ENCODE data around the gene MED7.

DNA sequence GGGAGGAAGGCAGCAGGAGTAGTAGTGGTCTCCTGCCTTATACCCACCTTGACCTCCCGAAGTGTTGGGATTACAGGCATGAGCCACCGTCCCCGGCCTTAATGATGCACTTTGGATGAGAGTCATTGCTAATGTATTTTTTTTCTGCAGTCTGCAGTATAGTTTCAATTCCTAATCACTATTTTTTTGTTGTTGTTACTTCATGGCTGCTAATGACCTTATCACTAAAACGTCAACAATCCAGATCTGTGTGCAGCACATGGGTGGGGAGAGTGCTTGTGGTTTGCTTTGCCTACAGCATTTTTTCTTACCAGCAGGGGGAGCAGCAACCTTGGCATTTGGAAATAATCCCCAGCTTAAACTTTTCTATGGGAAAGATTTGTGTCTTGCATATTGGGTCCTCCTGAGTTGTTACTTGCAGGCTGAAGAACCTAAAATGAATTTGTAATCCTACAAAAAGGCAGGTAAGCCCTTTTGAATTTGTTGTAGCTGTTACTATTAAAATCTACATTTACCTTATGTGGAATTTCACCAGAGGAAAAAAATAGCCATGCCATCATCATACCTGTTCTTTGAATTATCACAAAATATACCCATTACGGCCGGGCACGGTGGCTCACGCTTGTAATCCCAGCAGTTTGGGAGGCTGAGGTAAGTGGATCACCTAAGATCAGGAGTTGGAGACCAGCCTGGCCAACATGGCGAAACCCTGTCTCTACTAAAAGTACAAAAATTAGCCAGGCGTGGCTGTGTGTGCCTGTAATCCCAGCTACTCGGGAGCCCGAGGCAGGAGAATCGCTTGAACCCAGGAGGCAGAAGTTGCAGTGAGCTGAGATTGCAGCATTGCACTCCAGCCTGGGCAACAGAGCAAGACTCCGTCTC is 6.3 kb upstream of the MED7 start:
- TF ChIP-seq, protein P1, sequence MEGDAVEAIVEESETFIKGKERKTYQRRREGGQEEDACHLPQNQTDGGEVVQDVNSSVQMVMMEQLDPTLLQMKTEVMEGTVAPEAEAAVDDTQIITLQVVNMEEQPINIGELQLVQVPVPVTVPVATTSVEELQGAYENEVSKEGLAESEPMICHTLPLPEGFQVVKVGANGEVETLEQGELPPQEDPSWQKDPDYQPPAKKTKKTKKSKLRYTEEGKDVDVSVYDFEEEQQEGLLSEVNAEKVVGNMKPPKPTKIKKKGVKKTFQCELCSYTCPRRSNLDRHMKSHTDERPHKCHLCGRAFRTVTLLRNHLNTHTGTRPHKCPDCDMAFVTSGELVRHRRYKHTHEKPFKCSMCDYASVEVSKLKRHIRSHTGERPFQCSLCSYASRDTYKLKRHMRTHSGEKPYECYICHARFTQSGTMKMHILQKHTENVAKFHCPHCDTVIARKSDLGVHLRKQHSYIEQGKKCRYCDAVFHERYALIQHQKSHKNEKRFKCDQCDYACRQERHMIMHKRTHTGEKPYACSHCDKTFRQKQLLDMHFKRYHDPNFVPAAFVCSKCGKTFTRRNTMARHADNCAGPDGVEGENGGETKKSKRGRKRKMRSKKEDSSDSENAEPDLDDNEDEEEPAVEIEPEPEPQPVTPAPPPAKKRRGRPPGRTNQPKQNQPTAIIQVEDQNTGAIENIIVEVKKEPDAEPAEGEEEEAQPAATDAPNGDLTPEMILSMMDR (IDR thresholded peaks at IDR 0.05) = peak; percentile 60 to 87 (median 80)
- no peak for TF ChIP-seq POLR2AphosphoS5 (IDR thresholded peaks at IDR 0.05)
- TF ChIP-seq POLR2A (IDR thresholded peaks at IDR 0.05) = no peak
